Measurements from ENCODE around the gene COX14.
A peak's percentile ranks its signal among the peaks of the same experiment; 100 is the strongest.

COX14 gene

DNA sequence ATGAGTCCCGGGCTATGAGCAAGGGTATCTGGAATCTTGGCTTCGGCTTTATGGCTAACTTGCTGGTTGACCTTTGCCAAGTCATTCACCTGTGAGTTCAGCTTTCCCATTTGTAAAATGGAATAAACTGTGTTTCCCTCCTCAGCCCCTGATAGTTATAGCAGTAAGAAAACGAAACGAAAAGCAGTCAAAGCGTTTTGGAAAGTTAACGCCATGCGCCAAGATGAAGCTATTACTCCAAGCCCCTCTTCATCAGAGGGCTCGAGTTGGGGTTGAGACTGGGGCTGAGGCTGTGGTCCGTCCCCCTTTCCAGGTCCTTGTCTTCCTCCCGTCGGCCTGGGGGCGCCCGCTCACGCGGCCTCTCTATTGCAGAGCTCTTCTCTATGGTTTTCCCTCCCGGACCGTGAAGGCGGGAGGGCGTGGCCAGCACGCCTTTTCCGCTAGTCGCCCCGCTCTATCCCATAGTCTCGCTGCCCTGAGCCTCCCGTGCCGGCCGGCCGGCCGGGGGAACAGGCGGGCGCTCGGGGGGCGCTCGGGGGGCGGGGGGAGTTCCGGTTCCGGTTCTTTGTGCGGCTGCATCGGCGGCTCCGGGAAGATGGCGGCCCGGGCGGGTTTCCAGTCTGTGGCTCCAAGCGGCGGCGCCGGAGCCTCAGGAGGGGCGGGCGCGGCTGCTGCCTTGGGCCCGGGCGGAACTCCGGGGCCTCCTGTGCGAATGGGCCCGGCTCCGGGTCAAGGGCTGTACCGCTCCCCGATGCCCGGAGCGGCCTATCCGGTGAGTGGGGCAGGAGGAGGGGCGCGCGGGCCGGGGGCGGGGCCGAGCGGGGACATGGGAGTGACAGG, 27.0 kb upstream of the COX14 start, which contains the start of gene SMARCD1:
Gene SMARCD1 (plus strand): TSS at position 568 of the 840 bp plus-strand sequence. CDS start 28 bp downstream, at position 596.
- DNase-seq (ENCODE audit: low read depth in 2 of 2) = peak; percentile 67 to 70

DNA sequence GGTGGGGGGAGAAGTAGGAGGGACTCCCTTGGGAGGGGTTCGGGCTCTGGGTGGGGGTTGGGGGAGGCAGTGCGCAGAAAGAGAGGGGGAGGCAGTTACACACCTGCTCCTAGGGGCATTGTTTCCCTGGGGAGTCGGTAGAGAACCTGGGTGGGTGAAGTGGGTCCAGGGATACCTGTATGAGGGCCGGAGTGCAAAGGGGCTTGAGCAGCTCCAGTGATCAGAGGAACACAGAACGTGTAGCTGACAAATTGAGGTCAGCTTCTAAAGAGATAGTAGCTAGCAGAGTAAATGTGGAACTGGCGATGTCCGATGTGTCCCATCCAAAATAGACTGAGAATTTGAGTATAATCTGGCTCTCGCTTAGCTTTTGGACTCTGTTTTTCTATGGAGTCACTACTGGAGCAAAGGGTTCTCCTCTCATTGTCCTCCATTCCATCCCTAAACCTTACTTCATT, 26.4 kb upstream of the COX14 start:
- no peak for DNase-seq (ENCODE audit: low read depth in 2 of 2)

DNA sequence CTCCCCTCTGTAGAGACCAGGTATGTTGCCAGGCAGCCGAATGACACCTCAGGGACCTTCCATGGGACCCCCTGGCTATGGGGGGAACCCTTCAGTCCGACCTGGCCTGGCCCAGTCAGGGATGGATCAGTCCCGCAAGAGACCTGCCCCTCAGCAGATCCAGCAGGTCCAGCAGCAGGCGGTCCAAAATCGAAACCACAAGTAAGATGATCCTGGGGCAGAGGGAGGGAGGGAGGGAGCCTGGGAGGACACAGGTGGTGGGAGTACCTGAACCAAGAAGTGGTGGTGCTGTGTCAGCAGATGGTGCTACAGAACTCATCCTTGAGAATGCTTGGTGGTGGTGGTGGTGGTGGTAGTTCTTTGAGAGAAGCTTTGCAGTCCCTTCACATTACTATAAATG, 25.9 kb upstream of the COX14 start:
- DNase-seq (ENCODE audit: low read depth in 2 of 2) = no peak

DNA sequence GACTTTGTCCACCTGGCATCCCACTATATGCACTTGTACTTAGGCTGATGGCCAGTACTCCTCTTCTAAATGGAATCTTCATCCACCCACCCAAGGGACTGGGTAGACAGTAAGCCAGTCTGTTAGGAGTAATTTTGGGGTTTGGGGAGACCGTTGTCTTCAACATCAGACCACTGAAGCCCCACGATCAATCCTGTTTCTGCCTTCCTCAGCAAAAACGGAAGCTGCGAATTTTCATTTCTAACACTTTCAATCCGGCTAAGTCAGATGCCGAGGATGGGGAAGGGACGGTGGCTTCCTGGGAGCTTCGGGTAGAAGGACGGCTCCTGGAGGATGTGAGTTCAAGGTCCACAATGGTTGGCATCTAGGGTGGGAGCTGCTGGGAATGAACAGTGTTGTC, 24.9 kb upstream of the COX14 start:
- no peak for DNase-seq (ENCODE audit: low read depth in 2 of 2)

DNA sequence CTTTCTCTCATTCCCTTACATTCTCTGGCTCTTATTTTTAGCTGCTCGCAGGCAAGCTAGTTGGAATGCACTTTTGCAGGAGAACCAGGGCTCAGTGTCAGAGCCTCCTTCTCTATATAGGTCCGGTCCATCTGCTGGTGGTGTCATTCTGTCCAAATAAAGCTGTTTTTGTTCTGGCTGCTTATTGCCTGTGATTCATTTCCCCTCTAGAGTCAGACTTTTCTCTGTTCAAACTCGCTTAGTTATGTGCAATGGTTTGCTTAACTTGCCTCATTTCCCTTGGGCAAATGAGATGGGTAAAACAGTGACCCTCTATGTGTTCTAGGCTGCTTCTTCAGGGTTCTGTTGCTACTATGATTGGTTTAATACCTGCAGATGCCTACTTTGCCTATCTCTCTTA, 24.0 kb upstream of the COX14 start:
- no peak for DNase-seq (ENCODE audit: low read depth in 2 of 2)

DNA sequence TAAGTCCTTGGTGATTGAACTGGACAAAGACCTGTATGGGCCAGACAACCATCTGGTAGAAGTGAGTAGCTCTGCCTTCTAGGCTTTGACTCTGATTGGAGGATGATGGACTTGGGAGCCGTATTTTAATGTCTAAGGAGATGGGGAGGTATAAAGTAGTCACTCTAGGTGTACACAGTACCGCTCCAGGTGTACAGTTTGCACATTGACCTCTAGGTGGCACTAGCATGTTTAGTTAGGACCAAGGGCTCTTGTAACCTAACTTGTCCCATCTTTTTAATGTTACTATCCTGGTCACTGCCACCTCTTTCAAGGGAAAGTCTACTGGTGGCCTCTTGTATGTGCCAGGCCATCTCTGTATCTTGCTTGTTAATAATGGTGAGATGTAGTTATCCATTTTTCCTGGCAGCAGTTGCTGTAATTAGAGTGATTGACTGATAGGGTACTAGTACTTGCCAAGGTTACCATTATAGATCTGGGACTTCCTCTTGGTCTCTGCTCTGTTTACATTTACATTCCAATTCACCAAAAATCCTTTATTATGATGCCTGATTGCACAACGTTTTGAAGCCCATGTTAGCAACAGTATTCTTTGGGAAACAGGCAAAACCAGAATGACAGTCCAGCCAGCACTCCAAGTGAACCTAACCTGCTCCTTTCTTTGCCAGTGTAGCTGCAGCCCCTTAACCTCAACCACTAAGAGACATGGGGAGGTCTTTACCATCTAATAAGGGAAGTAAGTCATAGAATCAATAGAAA, 23.3 kb upstream of the COX14 start:
- DNase-seq (ENCODE audit: low read depth in 2 of 2) = peak in 1 of 2 donors; percentile 23

DNA sequence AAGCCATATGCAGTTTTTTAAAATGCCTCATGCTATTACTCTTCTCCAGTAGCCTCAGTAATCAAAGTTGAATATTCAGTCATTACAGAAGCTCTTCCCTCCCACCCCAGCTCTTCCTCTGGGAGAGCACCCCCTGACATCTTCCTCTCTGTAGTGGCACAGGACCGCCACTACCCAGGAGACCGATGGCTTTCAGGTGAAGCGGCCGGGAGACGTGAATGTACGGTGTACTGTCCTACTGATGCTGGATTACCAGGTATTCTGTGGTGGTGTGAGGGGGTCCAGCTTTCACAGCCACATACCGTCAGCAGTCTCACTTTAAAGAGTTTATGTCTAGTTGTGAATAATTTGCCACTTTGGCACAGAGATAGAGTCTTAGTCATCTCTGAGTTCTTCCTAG, 22.3 kb upstream of the COX14 start:
- no peak for DNase-seq (ENCODE audit: low read depth in 2 of 2)

DNA sequence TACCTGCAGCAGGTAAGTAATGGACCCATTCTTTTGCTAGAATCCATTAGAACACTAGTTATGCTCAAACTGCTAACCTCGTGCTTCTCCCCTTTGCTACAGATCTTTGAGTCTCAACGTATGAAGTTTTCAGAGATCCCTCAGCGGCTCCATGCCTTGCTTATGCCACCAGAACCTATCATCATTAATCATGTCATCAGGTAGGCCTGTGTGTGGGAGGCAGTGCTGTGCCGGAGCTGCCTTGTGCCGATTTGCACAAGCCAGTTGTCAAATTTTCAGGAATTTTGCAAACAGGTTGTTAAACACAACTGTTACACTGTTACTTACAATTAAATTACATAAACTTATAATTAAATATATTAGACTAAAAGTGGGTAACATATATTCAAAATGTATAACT, 21.6 kb upstream of the COX14 start:
- DNase-seq (ENCODE audit: low read depth in 2 of 2) = no peak

DNA sequence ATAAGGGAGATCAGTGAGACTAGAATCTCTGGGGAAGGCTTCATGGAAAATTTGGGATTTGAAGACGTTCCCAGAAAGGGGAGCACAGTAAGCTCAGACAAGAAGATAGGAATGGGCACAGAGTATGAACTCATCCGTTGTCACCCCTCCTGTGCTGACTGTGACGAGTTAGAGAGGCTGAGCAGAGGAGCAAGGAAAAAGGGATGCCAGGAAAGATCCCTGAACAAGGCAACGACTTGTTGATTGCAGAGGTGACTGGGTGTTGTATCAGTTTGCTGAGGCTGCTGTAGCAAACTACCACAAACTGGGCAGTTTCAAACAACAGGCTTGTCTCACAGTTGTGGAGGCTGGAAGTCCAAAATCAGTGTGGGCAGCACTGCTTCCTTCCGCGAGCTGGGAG, 14.1 kb upstream of the COX14 start:
- no peak for DNase-seq (ENCODE audit: low read depth in 2 of 2)

DNA sequence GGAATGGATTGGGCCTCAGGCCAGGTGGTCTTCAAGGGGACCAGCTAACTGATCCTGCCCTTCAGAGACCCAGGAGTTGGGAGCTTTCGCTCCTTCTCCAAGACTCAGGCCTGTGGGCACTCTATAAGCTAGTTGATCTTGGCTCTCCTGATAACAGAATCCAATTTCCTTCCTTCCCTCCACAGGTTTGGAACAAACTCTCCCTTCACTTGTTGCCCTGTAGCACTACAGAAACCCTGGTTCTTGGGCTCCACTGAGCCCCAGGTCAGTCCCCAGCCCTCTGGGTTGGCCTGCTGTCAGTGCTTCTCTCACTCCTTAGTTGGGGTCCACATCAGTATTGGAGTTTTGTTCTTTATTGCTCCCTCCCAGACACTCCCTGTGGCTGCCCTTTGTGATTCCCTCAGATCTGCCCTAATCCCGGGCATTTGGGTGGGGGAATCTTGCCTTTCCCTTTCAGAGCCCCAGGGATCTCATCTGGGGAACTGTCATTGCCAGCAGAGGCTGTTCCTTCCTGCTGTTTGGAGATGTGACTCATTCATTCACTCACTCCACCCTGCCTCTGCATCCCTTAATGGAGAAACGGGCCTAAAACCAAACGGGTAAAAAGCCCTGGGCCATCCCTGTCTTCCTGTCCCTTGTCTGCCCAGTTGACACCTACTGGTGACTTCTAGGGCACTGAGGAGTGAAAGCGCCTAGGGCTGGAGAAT, 12.6 kb upstream of the COX14 start:
- no peak for DNase-seq (ENCODE audit: low read depth in 2 of 2)

DNA sequence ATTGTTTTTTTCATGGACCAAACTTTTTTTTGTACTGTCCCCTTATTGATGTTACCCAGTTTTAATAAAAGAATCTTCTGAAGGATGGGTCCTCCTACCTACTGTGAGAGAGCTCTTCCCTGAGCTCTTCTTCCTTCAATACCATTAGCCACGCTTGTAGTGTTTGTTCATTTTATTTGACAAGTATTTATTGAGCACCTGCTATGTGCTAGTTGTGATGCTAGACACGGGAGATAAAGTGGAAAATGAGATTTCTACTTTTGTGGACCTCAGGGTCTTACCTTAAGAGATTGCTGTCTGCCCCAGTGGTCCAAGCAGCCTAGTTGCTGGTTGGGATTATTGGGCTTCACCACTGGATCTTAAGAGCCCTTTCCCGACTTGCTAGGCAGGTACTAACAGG, 11.5 kb upstream of the COX14 start:
- DNase-seq (ENCODE audit: low read depth in 2 of 2) = no peak

DNA sequence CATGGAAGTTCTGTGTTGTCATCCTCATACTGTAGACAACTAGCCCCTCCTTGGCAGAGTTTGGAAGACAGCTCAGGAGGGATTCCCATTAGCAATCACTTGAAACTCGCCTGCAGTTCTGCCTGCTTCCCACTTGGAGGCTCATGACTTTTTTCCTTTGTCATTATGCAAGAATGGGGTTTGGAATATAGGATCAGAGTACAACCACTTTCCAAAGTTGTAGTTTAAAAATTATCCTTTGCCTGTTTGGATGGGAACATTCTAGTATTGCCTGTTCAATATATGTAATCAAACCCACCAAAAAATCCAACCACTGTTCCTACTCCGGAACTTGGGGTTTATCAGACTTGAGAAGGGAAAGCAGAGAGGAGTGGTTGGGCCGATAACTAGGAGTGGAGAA, 10.4 kb upstream of the COX14 start:
- no peak for DNase-seq (ENCODE audit: low read depth in 2 of 2)

DNA sequence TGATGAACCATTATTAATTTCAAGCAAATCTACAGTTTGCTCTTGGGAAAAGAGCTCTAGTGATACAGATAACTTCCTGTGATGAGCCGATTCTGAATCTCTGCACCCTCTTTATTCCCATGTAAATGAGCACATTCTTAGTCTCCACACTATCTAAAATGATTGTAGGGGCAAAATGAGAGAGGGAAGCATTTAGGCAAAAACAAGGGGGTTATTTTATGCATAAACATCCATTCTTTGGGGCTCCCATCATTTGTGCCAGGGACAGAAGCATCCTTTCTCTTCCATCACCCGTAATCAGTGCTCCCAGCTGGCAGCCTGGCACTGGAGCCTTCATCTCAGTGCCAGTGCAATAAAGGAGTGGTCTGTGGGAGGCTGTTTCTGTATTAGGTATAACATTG, 9.9 kb upstream of the COX14 start:
- no peak for DNase-seq (ENCODE audit: low read depth in 2 of 2)

DNA sequence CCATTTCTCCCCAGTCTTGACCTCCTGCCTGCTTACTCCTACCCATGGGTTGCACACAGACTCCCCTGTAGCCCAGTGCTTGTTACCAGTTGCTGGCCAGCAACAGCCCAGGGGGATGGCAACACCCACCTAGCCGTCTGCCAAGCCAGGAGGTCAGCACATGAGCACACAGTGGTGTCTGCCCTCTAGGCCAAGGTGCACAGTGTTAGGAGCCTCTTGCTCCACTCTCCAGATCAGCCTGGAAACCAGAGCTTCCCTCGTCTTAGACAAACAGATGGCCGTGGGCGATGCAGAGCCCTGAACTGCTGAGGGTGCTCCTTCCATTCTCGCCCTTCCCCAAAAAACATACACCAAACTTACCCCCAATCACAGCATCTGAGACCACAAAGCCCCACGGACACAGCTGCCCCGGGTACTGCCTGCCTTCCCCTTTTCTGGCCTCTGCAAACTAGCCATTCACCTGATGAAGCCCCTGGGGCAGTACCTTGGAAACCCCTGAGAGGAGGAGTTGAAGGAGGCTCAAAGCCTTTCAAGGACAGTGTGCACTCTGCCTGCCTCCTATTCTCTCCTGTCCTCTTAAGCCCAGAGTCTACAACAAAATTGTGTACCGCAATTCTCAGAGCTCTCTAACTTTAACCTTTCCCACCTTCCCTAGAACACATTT, 9.3 kb upstream of the COX14 start:
- no peak for DNase-seq (ENCODE audit: low read depth in 2 of 2)

DNA sequence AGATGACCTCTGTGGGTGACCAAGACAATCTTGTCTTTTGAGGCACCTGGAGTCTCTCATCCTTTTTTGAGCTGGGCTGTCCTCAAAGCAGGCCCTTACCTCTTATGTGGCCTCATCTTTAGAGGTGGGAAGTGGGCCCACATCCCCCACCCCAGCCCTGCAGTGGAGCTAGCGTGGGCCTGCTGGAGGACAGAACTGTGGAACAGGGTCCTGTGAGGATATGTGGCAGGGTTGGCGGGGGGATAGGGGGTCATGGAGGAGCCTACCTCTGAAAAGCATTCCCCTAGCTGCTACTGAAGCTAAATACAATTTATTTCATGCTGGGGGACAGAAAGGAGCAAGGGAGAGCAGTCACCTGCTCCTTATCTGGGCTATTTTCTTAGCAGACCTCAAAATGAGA, 8.7 kb upstream of the COX14 start:
- DNase-seq (ENCODE audit: low read depth in 2 of 2) = no peak

DNA sequence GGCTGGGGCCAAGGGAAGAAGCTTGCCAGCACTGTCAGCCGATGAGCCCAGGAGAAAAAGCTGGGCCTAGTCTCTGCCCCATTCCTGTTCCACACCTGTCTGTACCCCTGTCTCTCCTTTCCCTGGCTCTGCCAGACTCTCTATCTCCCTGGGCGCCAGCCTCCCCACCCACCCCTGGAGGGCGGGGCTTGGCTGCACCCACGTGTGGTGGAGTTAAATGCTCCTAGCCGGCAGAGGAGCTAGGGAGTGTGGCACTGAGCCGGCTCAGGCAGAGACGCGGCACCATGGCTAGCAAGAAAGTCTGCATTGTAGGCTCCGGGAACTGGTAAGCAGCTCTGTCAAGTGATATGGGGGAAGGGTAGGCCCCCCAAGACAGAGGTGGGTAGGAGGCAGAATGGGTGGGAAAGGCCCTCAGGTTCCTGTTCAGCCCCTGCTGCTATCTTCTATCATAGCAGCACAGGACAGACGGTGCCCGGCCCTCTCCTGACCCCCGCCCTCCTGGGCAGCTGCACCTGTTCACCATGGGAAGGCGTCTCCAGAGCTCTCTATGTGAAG, 8.2 kb upstream of the COX14 start, which contains the start of gene GPD1:
Gene GPD1 (plus strand): TSS at position 242 of the 555 bp plus-strand sequence. CDS start 43 bp downstream, at position 285.
- DNase-seq (ENCODE audit: low read depth in 2 of 2) = no peak

DNA sequence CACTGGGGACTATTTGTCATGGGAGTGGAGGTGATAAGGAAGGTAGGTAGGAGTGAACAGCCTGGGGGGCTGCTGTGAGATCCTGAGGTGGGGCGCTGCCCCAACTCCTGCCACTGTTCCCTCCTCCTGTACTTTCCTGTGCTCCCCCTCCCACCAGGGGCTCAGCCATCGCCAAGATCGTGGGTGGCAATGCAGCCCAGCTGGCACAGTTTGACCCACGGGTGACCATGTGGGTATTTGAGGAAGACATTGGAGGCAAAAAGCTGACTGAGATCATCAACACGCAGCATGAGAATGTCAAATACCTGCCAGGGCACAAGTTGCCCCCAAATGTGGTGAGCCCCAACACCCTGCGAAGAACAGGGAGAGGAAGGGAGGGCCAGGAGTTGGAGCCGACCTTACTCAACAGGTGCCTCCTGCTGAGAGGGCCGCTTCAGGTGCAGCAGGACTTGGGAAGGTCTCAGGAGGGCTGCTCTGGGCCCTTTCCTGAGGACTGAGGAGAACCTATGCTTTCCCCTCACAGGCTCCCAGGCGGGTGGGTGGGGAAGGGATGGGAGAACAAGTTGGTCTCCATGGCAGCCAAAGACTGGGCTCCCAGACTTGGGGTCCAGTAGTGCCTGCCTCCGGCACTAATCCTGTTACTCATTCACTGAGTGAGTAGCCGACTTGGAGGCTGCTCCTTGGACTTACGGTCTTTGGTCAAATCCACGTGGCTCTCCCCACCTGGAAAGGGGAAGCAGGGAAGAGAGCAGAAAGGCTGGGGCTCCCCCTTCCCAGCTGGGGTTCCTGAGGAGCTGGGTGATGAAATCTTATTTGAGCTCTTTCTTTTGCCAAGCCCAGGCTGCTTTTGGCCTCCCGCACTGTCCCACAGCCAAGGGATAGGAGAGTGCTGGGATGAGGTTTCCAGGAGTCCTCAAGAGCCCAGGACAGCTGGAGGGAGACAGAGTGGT, 7.3 kb upstream of the COX14 start:
- no peak for DNase-seq (ENCODE audit: low read depth in 2 of 2)

DNA sequence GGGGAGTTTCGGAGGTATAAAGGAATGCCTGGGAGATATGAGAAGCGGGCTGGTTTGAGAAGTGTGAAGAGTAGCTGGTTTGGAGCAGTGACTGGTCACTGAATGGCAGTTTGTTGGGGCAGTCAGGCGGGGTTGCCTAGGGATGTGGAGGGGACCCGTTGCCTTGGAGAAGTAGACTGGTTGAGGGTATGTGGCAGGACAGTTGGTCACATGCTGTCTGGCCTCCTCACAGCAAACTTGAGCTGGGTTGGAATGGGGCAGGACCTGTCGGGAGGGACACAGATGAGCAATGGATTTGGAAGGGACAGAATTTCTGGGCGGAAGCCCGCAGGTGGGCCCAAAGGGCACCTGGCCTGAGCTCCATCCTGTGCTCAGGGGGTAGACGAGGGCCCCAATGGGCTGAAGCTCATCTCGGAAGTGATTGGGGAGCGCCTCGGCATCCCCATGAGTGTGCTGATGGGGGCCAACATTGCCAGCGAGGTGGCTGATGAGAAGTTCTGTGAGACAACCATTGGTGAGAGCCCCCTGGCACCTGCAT, 6.1 kb upstream of the COX14 start:
- no peak for DNase-seq (ENCODE audit: low read depth in 2 of 2)

DNA sequence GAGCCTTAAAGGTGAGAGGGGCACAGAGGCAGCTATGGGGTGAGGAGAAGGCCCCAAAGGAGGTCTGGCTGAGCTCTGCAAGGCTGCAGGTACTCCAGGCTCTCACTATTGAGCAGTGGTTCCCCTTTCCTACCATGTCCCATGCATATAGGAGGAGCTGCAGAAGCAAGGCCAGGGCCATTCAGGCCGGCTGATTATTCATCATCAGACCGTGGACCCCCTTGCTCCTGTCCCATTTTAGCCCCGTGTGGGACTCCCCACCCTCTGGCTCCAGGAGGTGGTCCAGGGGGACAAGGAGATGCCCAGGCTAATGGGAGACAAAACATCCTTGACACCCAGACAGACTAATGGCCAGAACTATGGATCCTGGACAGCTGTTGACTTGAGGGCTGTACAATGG, 5.1 kb upstream of the COX14 start:
- no peak for DNase-seq (ENCODE audit: low read depth in 2 of 2)

All from stimulated activated CD4-positive, alpha-beta T cell treated with anti-CD3 and anti-CD28 coated beads, Interleukin-1b, Interleukin-23, amount 100 ng/mL, for 1 hour (primary cell).